Measurements from ENCODE around the gene HGFAC. TPM values are rescaled to one million over a fixed set of nuclear protein-coding genes. Genes with fewer than 3 reads are reported as not detected.
"Not testable (repeated sequence)": the region's sequence is repeated elsewhere in the genome, so short reads cannot be mapped to it uniquely, and the experiment has no call there.

HGFAC gene
- total RNA-seq, 2 experiments from 2014 or later, result not detected

- intact Hi-C loops (cut with DNase I, micrococcal nuclease), result no loop called here
- H3K27me3 Mint-ChIP-seq, result no peaks in the 10 kb centered on the region
- ATAC-seq, result no peak
- H3K9me3 Mint-ChIP-seq (ENCODE audit: low read depth), result no peaks in the 10 kb centered on the region
- DNase-seq, result no peak
- CTCF ChIA-PET, result no interaction called here
- no peak overlapping the region for H3K4me3 Mint-ChIP-seq
- POLR2A ChIA-PET, result no interaction called here
- no peaks in the 10 kb centered on the region for H3K4me1 Mint-ChIP-seq
- no peak overlapping the region for H3K27ac Mint-ChIP-seq
- no peaks in the 10 kb centered on the region for H3K36me3 Mint-ChIP-seq (ENCODE audit: low read depth)
Observed at GRCh38 chr4:3449047-3449573, 7.3 kb downstream of the HGFAC start.

GRCh38 chr4:3449574-3450534 lies 8.1 kb downstream of the HGFAC start:
- H3K4me1 Mint-ChIP-seq, result no peaks in the 10 kb centered on the region
- CTCF ChIA-PET, result no interaction called here
- no peak overlapping the region for H3K27ac Mint-ChIP-seq
- DNase-seq (no peak), ATAC-seq (no peak)
- H3K27me3 Mint-ChIP-seq, result no peaks in the 10 kb centered on the region
- H3K4me3 Mint-ChIP-seq, result no peak overlapping the region
- intact Hi-C loops (cut with DNase I, micrococcal nuclease), result no loop called here
- H3K36me3 Mint-ChIP-seq (ENCODE audit: low read depth), result no peaks in the 10 kb centered on the region
- POLR2A ChIA-PET, result no interaction called here
- H3K9me3 Mint-ChIP-seq (ENCODE audit: low read depth), result no peaks in the 10 kb centered on the region

DNA sequence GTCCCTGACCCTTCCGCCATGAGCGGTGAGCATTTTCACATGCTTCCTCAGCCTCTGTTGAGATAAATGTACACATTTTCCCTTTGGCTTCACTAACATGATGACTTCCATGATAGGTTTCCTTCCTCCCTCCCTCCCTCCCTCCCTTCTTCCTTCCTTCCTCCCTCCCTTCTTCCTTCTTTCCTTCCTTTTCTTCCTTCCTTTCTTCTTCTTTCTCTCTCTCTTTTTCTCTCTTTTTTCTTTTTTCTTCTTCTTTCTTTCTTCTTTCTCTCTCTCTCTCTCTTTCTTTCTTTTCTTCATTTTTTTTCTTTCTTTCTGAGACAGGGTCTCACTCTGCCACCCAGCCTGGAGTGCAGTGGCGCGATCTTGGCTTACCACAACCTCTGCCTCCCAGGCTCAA lies 8.9 kb downstream of the HGFAC start:
- ATAC-seq (no peak), DNase-seq (no peak)
- POLR2A ChIA-PET, result no interaction called here
- Mint-ChIP-seq H3K27ac (no peak overlapping the region), H3K4me3 (no peak overlapping the region), H3K36me3 (ENCODE audit: low read depth) (no peaks in the 10 kb centered on the region), H3K4me1 (no peaks in the 10 kb centered on the region), H3K27me3 (no peaks in the 10 kb centered on the region), H3K9me3 (ENCODE audit: low read depth) (peaks cover 8% of the 10 kb centered on the region)
- intact Hi-C loops (cut with DNase I, micrococcal nuclease), result no loop called here
- CTCF ChIA-PET, result no interaction called here

DNA sequence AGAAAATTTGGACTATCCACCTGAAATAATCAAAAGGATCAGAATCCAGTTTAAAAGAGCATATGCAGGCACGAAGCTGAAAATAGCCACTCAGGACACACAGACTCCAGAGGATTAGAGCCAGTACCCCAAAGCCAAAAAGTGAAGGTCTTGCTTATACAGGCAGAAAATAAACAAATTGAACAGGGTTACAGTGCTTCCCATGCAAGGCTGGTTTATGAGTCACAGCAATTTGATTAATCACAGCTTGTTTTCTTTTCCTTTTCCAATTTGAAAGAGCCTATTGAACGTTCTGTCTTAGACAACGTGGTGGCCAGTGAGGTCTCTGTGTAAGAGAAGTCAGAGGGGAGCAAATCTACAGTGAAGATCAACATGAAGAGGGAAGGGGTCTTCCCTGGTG lies 10.2 kb downstream of the HGFAC start:
- H3K27ac Mint-ChIP-seq, result no peak overlapping the region
- ChIA-PET POLR2A (no interaction called here), CTCF (interaction anchor here (0.7 to 1.0 kb wide), 2 partner anchors 28 to 262 kb away, joined by 3 to 4 read pairs; no protein-coding TSS in a partner anchor)
- DNase-seq (no peak), ATAC-seq (no peak)
- no peaks in the 10 kb centered on the region for H3K36me3 Mint-ChIP-seq (ENCODE audit: low read depth)
- no peak overlapping the region for H3K4me3 Mint-ChIP-seq
- H3K9me3 Mint-ChIP-seq (ENCODE audit: low read depth), result peaks cover 11% of the 10 kb centered on the region
- intact Hi-C loops (cut with DNase I, micrococcal nuclease), result no loop called here
- H3K4me1 Mint-ChIP-seq, result no peaks in the 10 kb centered on the region
- no peaks in the 10 kb centered on the region for H3K27me3 Mint-ChIP-seq

GRCh38 chr4:3452376-3452775 lies 10.6 kb downstream of the HGFAC start:
- H3K9me3 Mint-ChIP-seq (ENCODE audit: low read depth), result peaks cover 11% of the 10 kb centered on the region
- intact Hi-C loops (cut with DNase I, micrococcal nuclease), result no loop called here

GRCh38 chr4:3455596-3455995 lies 13.8 kb downstream of the HGFAC start:
- ATAC-seq; intact Hi-C loops (cut with DNase I, micrococcal nuclease); POLR2A ChIA-PET; H3K27ac Mint-ChIP-seq; DNase-seq; H3K4me1 Mint-ChIP-seq; H3K4me3 Mint-ChIP-seq; CTCF ChIA-PET; H3K36me3 Mint-ChIP-seq (ENCODE audit: low read depth); H3K27me3 Mint-ChIP-seq: not testable (repeated sequence)
- H3K9me3 Mint-ChIP-seq (ENCODE audit: low read depth), result peaks cover 11% of the 10 kb centered on the region

More at GRCh38 chr4:3452376-3452775, 10.6 kb downstream of the HGFAC start:
- Mint-ChIP-seq H3K4me3 (no peak overlapping the region), H3K4me1 (no peaks in the 10 kb centered on the region), H3K27ac (no peak overlapping the region), H3K27me3 (no peaks in the 10 kb centered on the region), H3K36me3 (ENCODE audit: low read depth) (no peaks in the 10 kb centered on the region)
- no peak for ATAC-seq
- ChIA-PET CTCF (interaction anchor here (1.0 kb wide), 1 partner anchor 28 kb away, joined by 4 read pairs; no protein-coding TSS in a partner anchor), POLR2A (no interaction called here)
- no peak for DNase-seq

GRCh38 chr4:3458371-3458770 lies 16.6 kb downstream of the HGFAC start:
- ATAC-seq, result no peak
- CTCF ChIA-PET, result interaction anchor here (0.6 kb wide), 1 partner anchor 22 kb away, joined by 5 read pairs; no protein-coding TSS in a partner anchor

DNA sequence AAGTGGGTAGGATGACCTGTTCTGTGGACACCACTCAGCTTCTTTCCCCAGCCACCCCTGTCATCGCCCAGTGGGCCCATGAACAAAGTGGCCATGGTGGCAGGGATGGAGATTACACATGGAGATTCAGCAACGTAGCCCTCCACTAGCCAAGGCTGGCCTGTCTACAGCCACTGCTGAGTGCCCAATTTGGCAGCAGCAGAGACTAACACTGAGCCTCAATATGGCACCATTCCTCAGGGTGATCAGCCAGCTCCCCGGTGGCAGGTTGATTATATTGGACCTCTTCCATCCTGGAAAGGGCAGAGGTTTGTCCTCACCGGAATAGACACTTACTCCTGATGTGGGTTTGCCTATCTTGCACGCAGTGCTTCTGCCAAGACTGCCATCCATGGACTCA lies 17.4 kb downstream of the HGFAC start:
- ATAC-seq; H3K27ac Mint-ChIP-seq; intact Hi-C loops (cut with DNase I, micrococcal nuclease); H3K4me3 Mint-ChIP-seq; DNase-seq; H3K4me1 Mint-ChIP-seq; H3K36me3 Mint-ChIP-seq (ENCODE audit: low read depth); H3K27me3 Mint-ChIP-seq; POLR2A ChIA-PET: not testable (repeated sequence)
- CTCF ChIA-PET, result interaction anchor here (0.6 kb wide), 1 partner anchor 21 kb away, joined by 5 read pairs; no protein-coding TSS in a partner anchor
- H3K9me3 Mint-ChIP-seq (ENCODE audit: low read depth), result peaks cover 11% of the 10 kb centered on the region

More at GRCh38 chr4:3458371-3458770, 16.6 kb downstream of the HGFAC start:
- no peak for DNase-seq
- Mint-ChIP-seq H3K4me3 (no peak overlapping the region), H3K36me3 (ENCODE audit: low read depth) (no peaks in the 10 kb centered on the region), H3K9me3 (ENCODE audit: low read depth) (peaks cover 11% of the 10 kb centered on the region), H3K27ac (no peak overlapping the region), H3K4me1 (no peaks in the 10 kb centered on the region), H3K27me3 (peaks cover 2% of the 10 kb centered on the region)
- POLR2A ChIA-PET, result no interaction called here
- intact Hi-C loops (cut with DNase I, micrococcal nuclease), result no loop called here

GRCh38 chr4:3460926-3461325 lies 19.2 kb downstream of the HGFAC start:
- ATAC-seq (no peak), DNase-seq (no peak)
- H3K9me3 Mint-ChIP-seq (ENCODE audit: low read depth), result peaks cover under 1% of the 10 kb centered on the region
- peaks cover 7% of the 10 kb centered on the region for H3K27me3 Mint-ChIP-seq
- no peak overlapping the region for H3K4me3 Mint-ChIP-seq
- H3K4me1 Mint-ChIP-seq, result no peaks in the 10 kb centered on the region
- H3K27ac Mint-ChIP-seq, result no peak overlapping the region
- H3K36me3 Mint-ChIP-seq (ENCODE audit: low read depth), result no peaks in the 10 kb centered on the region
- ChIA-PET CTCF (interaction anchor here (0.7 kb wide), 1 partner anchor 13 kb away, joined by 3 read pairs; no protein-coding TSS in a partner anchor), POLR2A (no interaction called here)
- intact Hi-C loops (cut with DNase I, micrococcal nuclease), result no loop called here

- no peak for DNase-seq
- intact Hi-C loops (cut with DNase I, micrococcal nuclease), result no loop called here
- CTCF ChIA-PET, result no interaction called here
Observed at GRCh38 chr4:3461515-3462291, 19.9 kb downstream of the HGFAC start.

DNA sequence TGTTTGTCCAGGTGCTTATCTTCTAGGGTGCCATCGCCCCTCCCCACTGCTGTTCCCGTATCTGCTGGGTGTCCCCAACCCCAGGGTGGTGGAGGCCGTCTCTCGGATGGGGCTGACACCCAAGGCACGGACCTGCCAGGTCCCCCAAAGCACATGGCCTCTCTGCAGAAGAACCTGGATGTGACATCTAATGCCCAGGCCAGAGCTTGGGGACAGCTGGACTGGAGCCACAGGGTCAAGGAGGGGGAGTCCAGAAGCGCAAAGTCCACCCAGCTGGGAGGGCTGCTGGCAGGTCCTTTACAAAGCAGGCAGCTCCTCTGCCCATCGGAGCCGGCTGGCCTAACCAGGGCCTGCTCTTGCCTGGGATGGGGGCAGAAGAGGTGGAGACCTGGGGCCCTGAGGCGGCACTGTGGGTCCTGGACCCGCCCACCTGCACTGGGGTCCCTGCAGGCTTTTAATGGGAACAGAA lies 20.6 kb downstream of the HGFAC start:
- H3K4me3 Mint-ChIP-seq, result no peak overlapping the region
- no peak for DNase-seq
- no peak overlapping the region for H3K27ac Mint-ChIP-seq
- no peak for ATAC-seq
- no peaks in the 10 kb centered on the region for H3K9me3 Mint-ChIP-seq (ENCODE audit: low read depth)
- intact Hi-C loops (cut with DNase I, micrococcal nuclease), result no loop called here
- ChIA-PET POLR2A (interaction anchor here (0.8 kb wide), 1 partner anchor 23 kb away, joined by 6 read pairs; no protein-coding TSS in a partner anchor), CTCF (no interaction called here)
- peaks cover 7% of the 10 kb centered on the region for H3K27me3 Mint-ChIP-seq
- H3K36me3 Mint-ChIP-seq (ENCODE audit: low read depth), result no peaks in the 10 kb centered on the region
- no peaks in the 10 kb centered on the region for H3K4me1 Mint-ChIP-seq

More at GRCh38 chr4:3461515-3462291, 19.9 kb downstream of the HGFAC start:
- Mint-ChIP-seq H3K4me1 (no peaks in the 10 kb centered on the region), H3K27me3 (peaks cover 7% of the 10 kb centered on the region), H3K9me3 (ENCODE audit: low read depth) (no peaks in the 10 kb centered on the region), H3K36me3 (ENCODE audit: low read depth) (no peaks in the 10 kb centered on the region), H3K4me3 (no peak overlapping the region), H3K27ac (no peak overlapping the region)
- POLR2A ChIA-PET, result interaction anchor here (0.8 kb wide), 1 partner anchor 22 kb away, joined by 6 read pairs; no protein-coding TSS in a partner anchor
- no peak for ATAC-seq

Measured in activated CD4-positive, alpha-beta T cell treated with anti-CD3 and anti-CD28 coated beads for 36 hours (primary cell).